HG03469 (cell line): ENCODE data around the gene CMTM7.
A peak's percentile ranks its signal among the peaks of the same experiment; 100 is the strongest.

ENCODE experiments used
- ATAC-seq: cut with Tn5 transposase; IDR thresholded peaks from one replicate; pipeline ENCODE4 v1.9.1; 2021; ENCODE audit warnings: mild to moderate bottlenecking, moderate library complexity, moderate number of reproducible peaks; ENCODE audit not compliant: unreplicated experiment

Gene CMTM7

DNA sequence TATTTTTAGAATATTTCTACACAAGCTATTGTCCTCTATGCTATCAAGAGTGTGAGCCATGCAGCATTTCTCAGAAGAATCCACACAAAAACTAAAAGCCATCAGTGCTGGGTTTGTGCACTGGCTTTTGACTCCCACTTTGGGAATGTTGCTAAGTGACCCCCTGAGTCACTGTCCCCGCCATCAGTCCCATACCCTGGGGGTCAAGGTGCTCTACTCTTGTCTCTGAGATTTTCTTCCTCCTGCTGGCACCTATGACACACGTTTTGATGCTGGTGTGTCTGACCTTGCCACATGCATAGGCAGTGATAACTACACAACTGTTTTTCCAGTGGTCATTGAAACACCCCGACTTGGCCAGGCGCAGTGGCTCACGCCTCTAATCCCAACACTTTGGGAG, 19.8 kb downstream of the CMTM7 start:
- no peak for ATAC-seq

- no peak for ATAC-seq
These were observed 21.2 kb downstream of the CMTM7 start for GRCh38 chr3:32412887-32413286.

- ATAC-seq = no peak
These were observed 22.3 kb downstream of the CMTM7 start for GRCh38 chr3:32413845-32414521.

DNA sequence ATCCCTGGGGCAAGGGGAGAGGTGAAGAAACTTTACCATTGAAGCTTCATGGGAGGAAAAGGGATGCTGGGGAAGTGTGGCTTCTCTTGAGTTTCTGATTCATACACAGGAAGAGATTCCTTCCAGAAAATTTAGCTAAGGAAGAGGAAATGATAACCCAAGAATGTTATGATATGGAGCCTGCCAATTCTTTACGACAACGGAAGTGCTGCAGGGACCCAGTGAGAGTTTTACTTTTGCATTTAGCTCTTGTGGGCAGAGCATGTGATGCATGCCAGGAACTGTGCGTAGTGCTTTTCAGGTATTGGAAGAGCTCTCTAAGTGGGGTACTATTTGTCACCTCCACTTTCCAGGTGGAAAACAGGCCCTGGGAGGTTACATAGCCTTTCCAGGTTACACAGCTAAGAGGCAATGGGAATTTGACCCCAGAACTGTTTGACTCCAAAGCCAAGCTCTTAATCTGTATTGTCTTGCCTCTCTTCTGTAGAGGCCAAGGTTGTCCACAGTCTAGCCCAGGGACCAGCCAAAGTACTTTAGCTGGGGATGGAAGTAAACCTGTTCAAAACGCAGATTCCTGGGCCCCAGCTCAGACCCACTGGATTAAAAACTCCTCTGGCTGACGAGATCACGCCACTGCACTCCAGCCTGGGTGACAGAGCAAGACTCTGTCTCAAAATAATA, 23.0 kb downstream of the CMTM7 start:
- no peak for ATAC-seq

- ATAC-seq = no peak
These were observed 28.1 kb downstream of the CMTM7 start for GRCh38 chr3:32419742-32420125.

DNA sequence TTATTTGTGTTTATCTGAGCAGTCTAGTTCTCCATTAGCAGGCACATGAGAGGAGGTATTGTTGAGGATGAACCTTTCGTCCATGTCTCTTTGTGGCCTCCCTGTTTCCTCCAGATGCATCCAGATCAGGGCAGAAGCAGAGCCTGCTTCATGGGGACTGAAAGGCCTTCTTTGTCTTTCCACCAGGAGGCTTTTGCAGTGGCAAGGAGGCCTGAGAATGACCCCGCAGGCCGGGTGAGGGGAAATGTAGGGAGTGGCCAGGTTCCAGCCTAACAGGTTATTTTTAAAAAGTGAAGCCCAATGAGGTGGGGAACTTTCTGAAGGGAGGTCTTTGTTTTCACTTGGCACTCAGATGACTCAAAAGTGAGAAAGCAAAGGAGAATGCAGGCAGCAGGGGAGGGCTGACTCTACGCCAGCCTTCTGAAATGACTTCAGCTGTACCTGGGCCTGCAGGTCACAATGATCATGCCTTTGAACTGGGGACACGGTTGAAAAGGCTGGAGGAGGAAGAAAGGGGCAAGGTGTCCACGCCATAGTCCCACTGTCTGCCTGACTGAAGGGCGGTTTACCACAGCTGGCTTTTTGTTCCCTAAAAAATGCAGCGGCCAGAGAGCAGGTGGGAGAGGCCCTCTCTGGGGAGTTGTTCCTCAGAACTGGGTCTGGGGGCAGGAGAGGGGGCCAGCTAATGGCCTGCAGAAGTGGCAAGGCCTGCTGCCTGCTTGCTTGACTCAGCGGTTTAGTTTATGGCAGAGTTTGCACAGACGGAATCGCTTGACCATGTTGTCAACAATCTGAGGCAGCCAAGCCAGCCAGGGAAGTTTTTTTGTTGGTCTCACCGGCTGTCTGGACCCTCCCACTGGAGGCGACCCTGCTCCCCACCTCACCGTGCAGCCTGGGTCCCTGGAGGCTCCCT, 28.7 kb downstream of the CMTM7 start:
- peak; percentile 53 for ATAC-seq

DNA sequence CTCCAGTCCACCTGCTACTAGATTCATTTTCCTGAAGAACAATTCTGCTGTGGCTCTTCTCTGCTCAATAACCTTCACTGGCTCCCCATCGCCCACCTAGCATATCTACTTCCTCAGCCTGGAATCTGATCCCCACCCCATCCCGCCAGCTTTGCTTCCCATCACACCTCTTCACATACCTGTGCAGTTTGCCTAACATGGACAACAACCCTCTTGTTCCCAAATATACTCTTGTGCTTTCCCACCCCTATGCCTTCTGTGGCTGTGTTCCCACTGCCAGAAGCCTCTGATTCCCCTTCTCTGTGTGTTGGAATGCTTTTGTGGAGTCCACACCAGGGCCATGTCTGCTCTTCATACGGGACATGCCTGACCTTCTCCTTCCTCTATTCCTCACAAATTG, 29.5 kb downstream of the CMTM7 start:
- ATAC-seq = no peak

- ATAC-seq = no peak
These were observed 30.6 kb downstream of the CMTM7 start for GRCh38 chr3:32421991-32422859.

DNA sequence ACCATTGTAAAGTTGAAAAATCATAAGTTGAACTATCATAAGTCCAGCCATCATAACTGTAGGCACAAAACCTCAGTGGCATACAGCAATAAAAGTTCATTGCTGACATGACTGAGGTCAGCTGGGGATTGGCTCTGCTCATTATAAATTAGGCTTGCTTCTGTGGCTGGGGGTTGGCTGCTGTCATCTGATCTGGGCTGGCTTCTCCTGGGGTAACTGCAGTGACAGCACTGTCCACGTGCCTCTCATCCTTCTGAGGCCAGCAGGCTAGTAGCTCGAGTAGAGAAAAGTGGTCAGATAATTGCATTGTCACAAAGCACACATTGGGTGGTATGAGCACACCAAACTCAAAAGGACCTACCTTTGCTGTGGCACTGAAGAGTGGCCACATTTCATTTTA, 31.3 kb downstream of the CMTM7 start:
- no peak for ATAC-seq

GRCh38 chr3:32423534-32423933, 31.9 kb downstream of the CMTM7 start:
- ATAC-seq = no peak

DNA sequence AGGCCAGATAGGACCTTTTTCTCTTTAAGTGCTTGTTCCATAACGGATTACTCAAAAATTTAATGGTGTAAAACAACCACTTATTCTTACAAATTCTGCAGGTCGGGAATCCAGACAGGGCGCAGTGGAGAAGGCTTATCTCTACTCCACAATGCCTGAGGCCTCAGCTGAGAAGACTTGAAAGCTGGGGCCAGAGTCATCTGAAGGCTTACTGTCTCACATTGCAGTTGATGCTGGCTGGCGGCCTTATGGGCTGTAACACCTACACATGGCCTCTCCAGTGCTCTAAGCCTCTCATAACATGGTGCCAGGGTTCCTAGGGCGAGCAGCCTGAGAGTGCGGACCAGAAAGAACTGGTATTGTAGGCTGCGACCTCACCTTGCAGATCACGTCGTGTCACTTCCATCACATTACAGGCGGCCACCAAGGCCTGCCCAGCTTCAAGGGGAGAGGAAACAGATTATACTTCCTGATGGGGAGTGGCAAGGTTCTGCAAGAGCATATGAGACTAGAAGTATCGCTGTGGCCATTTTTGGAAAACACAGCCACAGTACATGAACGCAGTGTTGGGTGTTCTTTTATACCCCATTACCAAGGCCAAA, 32.4 kb downstream of the CMTM7 start:
- ATAC-seq = no peak

DNA sequence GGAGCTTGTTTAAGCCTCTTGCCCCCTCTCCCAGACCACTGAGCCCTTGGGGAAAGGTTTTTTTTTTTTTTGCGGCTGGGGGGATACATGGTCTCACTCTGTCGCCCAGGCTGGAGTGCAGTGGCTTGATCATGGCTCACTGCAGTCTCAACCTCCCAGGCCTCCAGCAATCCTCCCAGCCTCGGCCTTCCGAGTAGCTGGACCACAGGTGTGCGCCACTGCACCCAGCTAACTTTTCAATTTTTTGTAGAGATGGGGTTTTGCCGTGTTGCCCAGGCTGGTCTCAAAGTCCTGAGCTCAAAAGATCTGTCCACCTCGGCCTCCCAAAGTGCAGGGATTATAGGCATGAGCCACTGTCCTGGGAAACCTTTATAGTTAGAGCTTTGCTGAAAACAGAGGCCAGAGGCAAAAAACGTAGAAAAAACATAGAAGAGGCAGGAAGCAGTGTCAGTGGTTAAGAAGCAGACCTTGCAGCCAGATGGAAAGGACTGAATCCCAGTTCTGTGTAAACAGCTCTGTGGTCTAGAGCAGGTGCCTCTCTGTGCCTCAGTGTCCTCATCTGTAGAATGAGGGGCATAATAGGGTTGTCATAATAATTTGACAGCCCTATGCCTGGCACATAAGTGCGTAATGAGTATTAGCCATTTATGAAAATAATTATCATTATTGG, 33.1 kb downstream of the CMTM7 start:
- no peak for ATAC-seq

DNA sequence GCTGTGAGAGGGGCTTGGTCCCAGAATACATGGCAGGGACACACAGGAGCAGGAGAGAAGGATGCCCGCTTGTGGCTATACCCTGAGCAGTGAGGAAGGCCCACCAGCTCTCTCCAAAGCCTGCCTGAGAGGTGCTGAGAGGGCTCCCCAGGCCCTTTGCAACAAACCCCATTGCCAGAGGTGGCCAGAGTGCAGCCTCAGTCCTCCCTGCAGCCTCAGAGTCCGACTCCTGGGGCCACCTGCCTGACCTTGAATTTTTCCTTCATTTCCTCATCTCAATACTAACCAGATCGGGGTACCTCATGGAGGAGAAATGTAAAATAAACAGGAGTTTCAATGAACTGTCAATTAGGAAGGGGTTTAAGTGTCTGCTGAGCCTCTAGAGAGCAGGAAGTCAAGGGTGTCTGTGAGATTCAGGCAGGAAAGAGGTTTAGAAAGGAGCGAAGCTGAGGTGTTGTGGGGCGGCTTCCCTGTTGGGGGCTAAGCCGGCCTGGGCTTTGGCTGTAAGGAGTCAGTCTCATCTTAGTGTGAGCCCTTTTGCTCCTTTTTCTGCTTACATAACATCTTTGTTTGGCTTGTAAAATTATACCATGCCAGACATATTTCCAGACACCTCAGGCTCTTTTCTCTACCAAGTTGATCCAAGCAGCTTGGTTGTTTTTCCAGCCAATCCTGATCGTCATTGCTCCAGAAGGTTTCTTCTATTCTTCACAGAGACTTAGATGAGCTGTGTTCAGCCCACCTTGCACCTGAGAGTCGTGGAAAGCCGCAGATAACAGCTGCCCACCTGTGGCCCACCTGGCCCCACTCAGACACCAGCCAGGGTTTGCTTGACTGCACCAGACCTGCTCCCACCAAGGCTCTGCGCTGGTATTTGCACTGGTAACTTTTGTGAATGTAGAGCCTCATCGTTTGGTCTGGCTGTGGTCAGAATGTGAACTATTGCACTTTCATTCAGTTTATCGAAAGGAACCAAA, 36.7 kb downstream of the CMTM7 start:
- peak; percentile 71 for ATAC-seq

DNA sequence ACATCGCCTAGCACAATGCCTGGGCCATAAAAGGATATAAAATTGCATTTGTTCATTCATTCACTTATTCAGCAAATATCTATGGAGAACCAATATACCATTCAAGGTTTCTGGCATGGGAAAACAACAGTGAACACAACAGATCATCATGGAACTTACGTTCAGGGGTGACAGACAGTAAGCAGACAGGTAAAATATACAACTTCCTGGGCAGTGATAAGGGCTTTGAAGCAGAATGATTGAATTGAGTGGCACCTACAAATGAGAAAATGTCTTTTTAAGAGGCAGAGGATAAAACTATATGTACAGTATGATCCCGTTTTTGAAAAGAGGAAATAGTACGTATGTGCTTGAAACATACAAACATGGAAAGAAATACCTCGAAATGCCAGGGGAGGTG, 39.2 kb downstream of the CMTM7 start:
- ATAC-seq = no peak

DNA sequence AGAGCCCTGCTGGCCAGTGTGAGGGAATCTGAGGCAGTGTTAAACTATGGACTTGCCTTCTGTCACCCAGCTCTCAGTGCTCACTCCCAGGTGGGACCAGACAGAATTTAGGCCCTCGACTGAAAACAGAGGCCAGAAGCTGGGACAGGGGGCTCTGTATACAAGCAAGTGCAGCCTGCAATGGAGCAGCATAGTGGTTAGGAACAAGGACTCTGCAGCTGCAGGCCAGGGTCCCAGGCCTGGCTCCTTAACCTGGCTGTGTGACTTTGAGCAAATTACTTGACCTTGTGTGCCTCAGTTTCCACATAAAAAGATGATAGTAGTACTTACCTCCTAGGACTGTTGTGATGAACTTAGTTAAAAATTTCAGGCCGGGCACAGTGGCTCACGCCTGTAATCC, 39.8 kb downstream of the CMTM7 start:
- no peak for ATAC-seq

DNA sequence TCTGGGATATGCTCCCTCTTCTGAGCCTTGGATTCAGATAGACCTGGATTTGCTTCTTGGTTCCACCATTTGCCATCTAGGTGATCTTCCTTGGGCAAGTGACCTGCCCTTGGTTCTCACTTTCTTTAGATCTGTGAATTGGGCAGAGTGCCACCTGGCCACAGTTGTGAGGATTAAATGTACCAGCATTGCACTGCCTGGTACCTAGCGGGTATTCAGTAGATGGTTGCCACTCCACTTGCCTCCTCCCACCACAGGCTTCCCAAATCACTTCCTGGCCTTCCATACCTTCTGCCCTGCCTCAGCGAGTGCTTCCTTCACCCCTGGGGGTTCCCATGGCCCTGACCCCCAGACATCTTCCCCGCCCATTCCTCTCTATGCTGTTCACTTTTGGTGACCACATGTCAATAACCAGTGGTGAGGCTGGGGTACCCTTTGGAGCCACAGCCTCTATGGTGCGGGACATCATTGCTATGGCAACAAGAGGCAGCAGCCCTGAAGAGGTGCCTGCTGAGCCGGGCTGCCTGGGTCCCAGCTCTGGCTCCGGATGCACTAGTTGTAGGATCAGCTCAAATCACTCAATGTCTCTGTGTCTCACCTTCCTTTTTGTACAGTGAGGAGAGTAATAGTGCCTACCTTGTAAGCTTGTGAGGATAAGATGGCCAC, 40.5 kb downstream of the CMTM7 start:
- ATAC-seq = no peak

- peak; percentile 27 for ATAC-seq
These were observed 41.3 kb downstream of the CMTM7 start for GRCh38 chr3:32432711-32433530.
